ENCODE measurements around the gene SORCS2. TPM values are rescaled to one million over a fixed set of nuclear protein-coding genes. Genes with fewer than 3 reads are reported as not detected.

The SORCS2 gene
- total and polyA plus RNA-seq, 2 of the 13 experiments (the other 11 are each of a cell fraction or from before 2014, with no cell fraction given), result 0.82 to 1.0 TPM

- ChIA-PET CTCF (ENCODE audit: low intra/inter-chr PET ratio, low total read pairs) (no interaction called here), POLR2A (no interaction called here)
- Histone ChIP-seq H3K9ac (ENCODE audit: insufficient read depth, low read depth, low read length) (no peak overlapping the region), H3K36me3 (replicated peaks in 1 of 2; ENCODE audit: control insufficient read depth in 1 of 2, insufficient read depth in 2 of 2, low read length in 2 of 2) (no peaks in the 10 kb centered on the region), H2AFZ (ENCODE audit: low read length) (no peak overlapping the region), H3K4me2 (ENCODE audit: low read depth, low read length) (no peak overlapping the region), H3K79me2 (ENCODE audit: insufficient read depth, low read length) (no peaks in the 10 kb centered on the region), H4K20me1 (ENCODE audit: insufficient read depth, low read length) (no peaks in the 10 kb centered on the region), H3K4me3 (replicated peaks in 1 of 3; ENCODE audit: insufficient read depth in 1 of 3, low read depth in 2 of 3, low read length in 3 of 3) (no peak overlapping the region), H3K9me3 (ENCODE audit: low read length) (no peaks in the 10 kb centered on the region), H3K4me1 (ENCODE audit: insufficient read depth, low read length) (no peaks in the 10 kb centered on the region), H3K27ac (ENCODE audit: extremely low read length, insufficient read depth, low read length) (no peak overlapping the region), H3K27me3 (ENCODE audit: control insufficient read depth in 1 of 2, insufficient read depth in 2 of 2, low read length in 2 of 2) (peaks cover 3 to 86% of the 10 kb centered on the region in 2 experiments)
- WGBS (ENCODE audit: low lambda C conversion rate), result 55% methylated on average over 10 of the region's 10 CpGs
- DNase-seq (ENCODE audit: low spot score) (no peak), FAIRE-seq (no peak), ATAC-seq (no peak)
- in situ Hi-C loops (cut with HindIII; ENCODE audit: extremely low pct_ligation_motif_present, low pct_unique_long_range_greater_than_20kb), result no loop called here
- no TSS peak for BruUV-seq (replicated peaks)
- intact Hi-C loops (cut with micrococcal nuclease; ENCODE audit: unreplicated experiment), result loop anchor here (5.0 kb wide), 1 partner anchor 565 kb away; no protein-coding TSS in a partner anchor
- TF ChIP-seq, protein P1, sequence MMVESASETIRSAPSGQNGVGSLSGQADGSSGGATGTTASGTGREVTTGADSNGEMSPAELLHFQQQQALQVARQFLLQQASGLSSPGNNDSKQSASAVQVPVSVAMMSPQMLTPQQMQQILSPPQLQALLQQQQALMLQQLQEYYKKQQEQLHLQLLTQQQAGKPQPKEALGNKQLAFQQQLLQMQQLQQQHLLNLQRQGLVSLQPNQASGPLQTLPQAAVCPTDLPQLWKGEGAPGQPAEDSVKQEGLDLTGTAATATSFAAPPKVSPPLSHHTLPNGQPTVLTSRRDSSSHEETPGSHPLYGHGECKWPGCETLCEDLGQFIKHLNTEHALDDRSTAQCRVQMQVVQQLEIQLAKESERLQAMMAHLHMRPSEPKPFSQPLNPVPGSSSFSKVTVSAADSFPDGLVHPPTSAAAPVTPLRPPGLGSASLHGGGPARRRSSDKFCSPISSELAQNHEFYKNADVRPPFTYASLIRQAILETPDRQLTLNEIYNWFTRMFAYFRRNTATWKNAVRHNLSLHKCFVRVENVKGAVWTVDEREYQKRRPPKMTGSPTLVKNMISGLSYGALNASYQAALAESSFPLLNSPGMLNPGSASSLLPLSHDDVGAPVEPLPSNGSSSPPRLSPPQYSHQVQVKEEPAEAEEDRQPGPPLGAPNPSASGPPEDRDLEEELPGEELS (CRISPR knock-in tag; IDR thresholded peaks at IDR 0.05), result no peak
- TF ChIP-seq, protein P2, sequence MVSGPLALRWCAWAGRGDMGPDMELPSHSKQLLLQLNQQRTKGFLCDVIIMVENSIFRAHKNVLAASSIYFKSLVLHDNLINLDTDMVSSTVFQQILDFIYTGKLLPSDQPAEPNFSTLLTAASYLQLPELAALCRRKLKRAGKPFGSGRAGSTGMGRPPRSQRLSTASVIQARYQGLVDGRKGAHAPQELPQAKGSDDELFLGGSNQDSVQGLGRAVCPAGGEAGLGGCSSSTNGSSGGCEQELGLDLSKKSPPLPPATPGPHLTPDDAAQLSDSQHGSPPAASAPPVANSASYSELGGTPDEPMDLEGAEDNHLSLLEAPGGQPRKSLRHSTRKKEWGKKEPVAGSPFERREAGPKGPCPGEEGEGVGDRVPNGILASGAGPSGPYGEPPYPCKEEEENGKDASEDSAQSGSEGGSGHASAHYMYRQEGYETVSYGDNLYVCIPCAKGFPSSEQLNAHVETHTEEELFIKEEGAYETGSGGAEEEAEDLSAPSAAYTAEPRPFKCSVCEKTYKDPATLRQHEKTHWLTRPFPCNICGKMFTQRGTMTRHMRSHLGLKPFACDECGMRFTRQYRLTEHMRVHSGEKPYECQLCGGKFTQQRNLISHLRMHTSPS (CRISPR knock-in tag; IDR thresholded peaks at IDR 0.05; ENCODE audit: low read depth), result no peak
- TF ChIP-seq ELK4 (CRISPR knock-in tag; IDR thresholded peaks at IDR 0.05; ENCODE audit: borderline replicate concordance) (no peak), ZNF841 (CRISPR knock-in tag; IDR thresholded peaks at IDR 0.05; ENCODE audit: borderline replicate concordance) (no peak), HOMEZ (CRISPR knock-in tag; IDR thresholded peaks at IDR 0.05; ENCODE audit: low read depth) (no peak), SIN3B (IDR thresholded peaks at IDR 0.05; ENCODE audit: low read length) (no peak), ZNF3 (CRISPR knock-in tag; IDR thresholded peaks at IDR 0.05) (no peak), ZFP36 (IDR thresholded peaks at IDR 0.05; ENCODE audit: borderline replicate concordance, low read depth, low read length, partially characterized antibody) (no peak), ZGPAT (CRISPR knock-in tag; IDR thresholded peaks at IDR 0.05) (no peak), ZNF605 (CRISPR knock-in tag; IDR thresholded peaks at IDR 0.05) (no peak), HOXA5 (CRISPR knock-in tag; IDR thresholded peaks at IDR 0.05) (no peak), PAX8 (CRISPR knock-in tag; IDR thresholded peaks at IDR 0.05; ENCODE audit: borderline replicate concordance) (no peak), ELF1 (CRISPR knock-in tag; IDR thresholded peaks at IDR 0.05) (no peak), NFE2L2 (IDR thresholded peaks at IDR 0.05; ENCODE audit: low read length) (no peak), ZNF7 (CRISPR knock-in tag; IDR thresholded peaks at IDR 0.05) (no peak)
Measured at GRCh38 chr4:7272404-7272803, 80.1 kb downstream of the SORCS2 start.
